Measurements from ENCODE around the gene CASQ2. TPM values are rescaled to one million over a fixed set of nuclear protein-coding genes. Genes with fewer than 3 reads are reported as not detected.

Gene CASQ2
- total RNA-seq, 1 donor from 2014 or later: not detected

GRCh38 chr1:115661157-115661556 is 107.4 kb downstream of the CASQ2 start:
- H3K27me3 Mint-ChIP-seq: no peaks in the 10 kb centered on the region
- H3K36me3 Mint-ChIP-seq: peaks cover 47% of the 10 kb centered on the region
- no peak overlapping the region for H3K27ac Mint-ChIP-seq
- no peaks in the 10 kb centered on the region for H3K9me3 Mint-ChIP-seq
- no peak for DNase-seq (ENCODE audit: extremely low spot score, unreplicated experiment)
- TF ChIP-seq, protein P1, sequence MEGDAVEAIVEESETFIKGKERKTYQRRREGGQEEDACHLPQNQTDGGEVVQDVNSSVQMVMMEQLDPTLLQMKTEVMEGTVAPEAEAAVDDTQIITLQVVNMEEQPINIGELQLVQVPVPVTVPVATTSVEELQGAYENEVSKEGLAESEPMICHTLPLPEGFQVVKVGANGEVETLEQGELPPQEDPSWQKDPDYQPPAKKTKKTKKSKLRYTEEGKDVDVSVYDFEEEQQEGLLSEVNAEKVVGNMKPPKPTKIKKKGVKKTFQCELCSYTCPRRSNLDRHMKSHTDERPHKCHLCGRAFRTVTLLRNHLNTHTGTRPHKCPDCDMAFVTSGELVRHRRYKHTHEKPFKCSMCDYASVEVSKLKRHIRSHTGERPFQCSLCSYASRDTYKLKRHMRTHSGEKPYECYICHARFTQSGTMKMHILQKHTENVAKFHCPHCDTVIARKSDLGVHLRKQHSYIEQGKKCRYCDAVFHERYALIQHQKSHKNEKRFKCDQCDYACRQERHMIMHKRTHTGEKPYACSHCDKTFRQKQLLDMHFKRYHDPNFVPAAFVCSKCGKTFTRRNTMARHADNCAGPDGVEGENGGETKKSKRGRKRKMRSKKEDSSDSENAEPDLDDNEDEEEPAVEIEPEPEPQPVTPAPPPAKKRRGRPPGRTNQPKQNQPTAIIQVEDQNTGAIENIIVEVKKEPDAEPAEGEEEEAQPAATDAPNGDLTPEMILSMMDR (conservative IDR thresholded peaks at IDR 0.05): no peak
- H3K4me3 Mint-ChIP-seq: no peak overlapping the region
- peaks cover 13% of the 10 kb centered on the region for H3K4me1 Mint-ChIP-seq (ENCODE audit: unreplicated experiment)

- H3K9me3 Mint-ChIP-seq: no peaks in the 10 kb centered on the region
- H3K27ac Mint-ChIP-seq: no peak overlapping the region
- peaks cover 16% of the 10 kb centered on the region for H3K4me1 Mint-ChIP-seq (ENCODE audit: unreplicated experiment)
- peaks cover 41% of the 10 kb centered on the region for H3K36me3 Mint-ChIP-seq
- no peak overlapping the region for H3K4me3 Mint-ChIP-seq
- no peak for DNase-seq (ENCODE audit: extremely low spot score, unreplicated experiment)
- TF ChIP-seq, protein P1 (conservative IDR thresholded peaks at IDR 0.05): no peak
- no peaks in the 10 kb centered on the region for H3K27me3 Mint-ChIP-seq
Measured at GRCh38 chr1:115660151-115660550, 108.4 kb downstream of the CASQ2 start.

GRCh38 chr1:115658646-115659045 is 109.9 kb downstream of the CASQ2 start:
- Mint-ChIP-seq H3K27ac (no peak overlapping the region), H3K36me3 (peaks cover 33% of the 10 kb centered on the region), H3K27me3 (no peaks in the 10 kb centered on the region), H3K4me3 (no peak overlapping the region), H3K9me3 (no peaks in the 10 kb centered on the region), H3K4me1 (ENCODE audit: unreplicated experiment) (peaks cover 24% of the 10 kb centered on the region)
- TF ChIP-seq, protein P1 (conservative IDR thresholded peaks at IDR 0.05): no peak
- DNase-seq (ENCODE audit: extremely low spot score, unreplicated experiment): no peak

DNA sequence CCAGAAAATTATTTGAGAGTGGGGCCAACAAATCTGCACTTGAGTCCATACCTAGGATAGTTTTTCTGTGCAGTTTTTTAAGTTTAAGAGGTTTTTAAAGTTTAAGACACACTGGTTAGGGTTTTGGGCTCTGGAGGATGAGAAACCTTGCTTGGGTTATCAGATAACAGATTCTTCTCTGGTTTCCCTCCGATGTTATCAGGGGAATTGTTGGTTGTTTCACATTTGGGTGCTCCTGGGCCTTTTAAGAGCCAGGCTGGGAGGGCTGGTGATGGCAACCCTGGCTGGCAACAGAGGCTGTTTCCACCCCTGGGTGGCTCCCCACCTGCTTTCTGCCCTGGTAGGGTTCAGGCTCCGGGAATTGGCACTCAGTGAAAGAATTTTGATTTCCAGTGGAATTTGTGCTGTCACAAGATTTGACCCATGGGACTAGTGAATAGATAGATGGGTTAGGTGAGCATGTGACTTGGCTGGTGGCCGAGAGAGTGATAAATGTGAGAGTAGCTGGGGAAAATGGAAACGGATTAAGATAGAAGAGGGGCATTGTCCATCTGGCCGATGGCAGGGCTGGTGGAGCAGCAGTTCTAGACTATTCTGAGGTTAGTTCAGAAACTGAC is 111.9 kb downstream of the CASQ2 start:
- Mint-ChIP-seq H3K4me3 (peak overlapping the region; percentile 5), H3K36me3 (peaks cover 38% of the 10 kb centered on the region), H3K9me3 (no peaks in the 10 kb centered on the region), H3K27me3 (no peaks in the 10 kb centered on the region), H3K4me1 (ENCODE audit: unreplicated experiment) (peaks cover 32% of the 10 kb centered on the region), H3K27ac (peak overlapping the region; percentile 41)
- TF ChIP-seq, protein P1 (conservative IDR thresholded peaks at IDR 0.05): no peak
- DNase-seq (ENCODE audit: extremely low spot score, unreplicated experiment): no peak

- no peaks in the 10 kb centered on the region for H3K9me3 Mint-ChIP-seq
- H3K36me3 Mint-ChIP-seq: peaks cover 36% of the 10 kb centered on the region
- no peak overlapping the region for H3K4me3 Mint-ChIP-seq
- TF ChIP-seq, protein P1 (conservative IDR thresholded peaks at IDR 0.05): no peak
- peak overlapping the region; percentile 90 for H3K27ac Mint-ChIP-seq
- DNase-seq (ENCODE audit: extremely low spot score, unreplicated experiment): no peak
- H3K4me1 Mint-ChIP-seq (ENCODE audit: unreplicated experiment): peaks cover 34% of the 10 kb centered on the region
- no peaks in the 10 kb centered on the region for H3K27me3 Mint-ChIP-seq
Measured at GRCh38 chr1:115655916-115656315, 112.6 kb downstream of the CASQ2 start.

Measured in type B pancreatic cell (in vitro differentiated cells).